Activated CD8-positive, alpha-beta T cell treated with anti-CD3 and anti-CD28 coated beads, Interleukin-2, amount 10 ng/mL, durations not matched to agents 7 days and 5 days (primary cell): ENCODE data around the gene KYAT1. TPM values are rescaled to one million over a fixed set of nuclear protein-coding genes. Genes with fewer than 3 reads are reported as not detected.

Source experiments
- ATAC-seq: fragments of 150-1000 bp; cut with Tn5 transposase; one replicate; pipeline ENCODE4 v1.10.0; 2021; ENCODE audit warnings: moderate library complexity
- CTCF ChIA-PET: fragments of 350-600 bp; sonication (Branson Sonifier 250); formaldehyde crosslinking; loops from one replicate; lab custom pipeline; 2021; ENCODE audit warnings: antibody characterized with exemption; lab: Charles Lee
- POLR2A ChIA-PET: fragments of 350-600 bp; sonication (Branson Sonifier 250); formaldehyde crosslinking; loops from one replicate; lab custom pipeline; 2021; ENCODE audit warnings: antibody characterized with exemption; lab: Charles Lee
- DNase-seq: peaks from one replicate; pipeline ENCODE4 v3.0.0-alpha.2; 2020
- H3K27ac Mint-ChIP-seq: one replicate; pipeline ENCODE4 v1.8.0; 2021; ENCODE audit warnings: mild to moderate bottlenecking, mixed read lengths
- H3K27me3 Mint-ChIP-seq: one replicate; pipeline ENCODE4 v1.8.0; 2021; ENCODE audit warnings: low read depth, mixed read lengths
- H3K36me3 Mint-ChIP-seq: one replicate; pipeline ENCODE4 v1.8.0; 2021; ENCODE audit warnings: low read depth, mixed read lengths
- H3K4me1 Mint-ChIP-seq: one replicate; pipeline ENCODE4 v1.8.0; 2021; ENCODE audit warnings: low read depth, mixed read lengths
- H3K4me3 Mint-ChIP-seq: one replicate; pipeline ENCODE4 v1.8.0; 2021; ENCODE audit warnings: mild to moderate bottlenecking, mixed read lengths
- H3K9me3 Mint-ChIP-seq: one replicate; pipeline ENCODE4 v1.8.0; 2022; ENCODE audit warnings: mixed read lengths; ENCODE audit not compliant: insufficient read depth
- total RNA-seq, 2 experiments: library from RNA; stranded (reverse); gene quantifications; one replicate each; pipeline ENCODE4 v1.2.3, GENCODE V29; 2021

The KYAT1 gene
- total RNA-seq, 2 experiments from 2014 or later, result 12.6 to 13.0 TPM

DNA sequence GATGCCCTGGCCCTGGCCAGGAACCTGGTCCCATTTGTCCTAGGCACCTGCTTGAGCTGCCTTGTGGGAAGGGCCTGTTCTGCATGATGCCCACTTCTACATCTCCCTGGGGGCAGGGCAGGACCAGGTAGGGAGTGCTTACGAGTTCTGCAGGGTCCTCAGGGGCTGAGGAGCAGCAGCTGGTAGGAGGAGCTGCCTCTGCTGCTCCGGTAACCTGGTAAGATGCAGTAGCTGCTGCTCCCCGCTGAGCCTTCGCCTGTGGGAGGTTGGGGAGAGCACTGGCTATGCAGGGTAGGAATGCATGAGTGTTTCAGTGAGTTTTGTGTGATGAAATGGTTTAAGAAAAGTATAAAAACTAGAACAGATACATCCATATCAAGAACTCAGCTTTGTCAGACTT is 13.8 kb upstream of the KYAT1 start:
- peaks cover 45% of the 10 kb centered on the region for H3K36me3 Mint-ChIP-seq
- DNase-seq (no peak), ATAC-seq (no peak)
- POLR2A ChIA-PET, result interaction anchor here (1.0 kb wide), 1 partner anchor 14 kb away, joined by 3 read pairs; the partner anchor contains the start of gene KYAT1
- peak overlapping the region; percentile 50 for H3K27ac Mint-ChIP-seq
- CTCF ChIA-PET, result interaction anchor here (1.1 kb wide), 1 partner anchor 33 kb away, joined by 3 read pairs; no protein-coding TSS in a partner anchor
- no peak overlapping the region for H3K4me3 Mint-ChIP-seq
- H3K27me3 Mint-ChIP-seq, result no peaks in the 10 kb centered on the region
- no peaks in the 10 kb centered on the region for H3K9me3 Mint-ChIP-seq
- H3K4me1 Mint-ChIP-seq, result peaks cover 73% of the 10 kb centered on the region

DNA sequence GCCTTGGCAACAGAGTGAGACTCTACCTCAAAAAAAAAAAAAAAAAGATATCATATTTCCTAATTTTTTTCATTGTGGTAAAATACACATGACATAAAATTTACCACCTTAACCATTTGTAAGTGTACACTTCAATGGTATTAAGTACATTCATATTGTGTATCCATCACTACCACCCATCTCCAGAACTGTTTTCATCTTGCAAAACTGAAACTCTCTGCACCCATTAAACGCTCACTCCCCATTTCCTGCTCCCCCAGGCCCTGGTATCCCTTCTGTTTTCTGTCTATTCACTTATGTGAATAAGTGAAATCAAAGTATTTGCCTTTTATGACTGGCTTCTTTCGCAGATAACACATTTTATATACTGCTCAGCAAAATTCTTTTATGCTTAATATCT is 13.0 kb upstream of the KYAT1 start:
- POLR2A ChIA-PET, result no interaction called here
- Mint-ChIP-seq H3K9me3 (no peaks in the 10 kb centered on the region), H3K36me3 (peaks cover 44% of the 10 kb centered on the region), H3K4me1 (peaks cover 65% of the 10 kb centered on the region), H3K27ac (peak overlapping the region; percentile 50), H3K27me3 (no peaks in the 10 kb centered on the region), H3K4me3 (no peak overlapping the region)
- CTCF ChIA-PET, result interaction anchor here (1.1 kb wide), 1 partner anchor 33 kb away, joined by 3 read pairs; no protein-coding TSS in a partner anchor
- DNase-seq (no peak), ATAC-seq (no peak)

DNA sequence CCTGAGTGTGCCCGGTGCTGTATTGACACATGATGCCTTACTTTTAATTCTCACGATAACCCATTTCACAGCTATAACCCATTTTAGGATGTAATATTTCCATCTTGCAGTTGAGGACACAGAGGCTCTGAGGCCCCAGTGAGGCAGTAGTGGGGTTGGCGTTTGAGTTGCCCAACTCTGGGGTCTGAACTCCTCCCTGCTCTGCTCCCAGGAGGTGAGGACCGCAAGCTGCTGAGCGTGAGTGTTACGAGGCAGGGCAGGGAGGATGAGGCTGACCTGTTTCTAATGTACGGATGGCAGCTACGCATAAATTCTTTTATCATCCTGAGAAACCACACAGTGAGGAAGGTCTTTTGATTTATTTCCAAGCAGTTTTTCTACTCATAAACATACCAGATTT is 11.6 kb upstream of the KYAT1 start:
- ATAC-seq, result no peak
- H3K27ac Mint-ChIP-seq, result peak overlapping the region; percentile 28
- peaks cover 60% of the 10 kb centered on the region for H3K4me1 Mint-ChIP-seq
- POLR2A ChIA-PET, result no interaction called here
- H3K9me3 Mint-ChIP-seq, result no peaks in the 10 kb centered on the region
- peaks cover 49% of the 10 kb centered on the region for H3K36me3 Mint-ChIP-seq
- CTCF ChIA-PET, result interaction anchor here (1.0 kb wide), 1 partner anchor 112 kb away, joined by 3 read pairs; no protein-coding TSS in a partner anchor
- DNase-seq, result no peak
- H3K27me3 Mint-ChIP-seq, result no peaks in the 10 kb centered on the region
- H3K4me3 Mint-ChIP-seq, result no peak overlapping the region

DNA sequence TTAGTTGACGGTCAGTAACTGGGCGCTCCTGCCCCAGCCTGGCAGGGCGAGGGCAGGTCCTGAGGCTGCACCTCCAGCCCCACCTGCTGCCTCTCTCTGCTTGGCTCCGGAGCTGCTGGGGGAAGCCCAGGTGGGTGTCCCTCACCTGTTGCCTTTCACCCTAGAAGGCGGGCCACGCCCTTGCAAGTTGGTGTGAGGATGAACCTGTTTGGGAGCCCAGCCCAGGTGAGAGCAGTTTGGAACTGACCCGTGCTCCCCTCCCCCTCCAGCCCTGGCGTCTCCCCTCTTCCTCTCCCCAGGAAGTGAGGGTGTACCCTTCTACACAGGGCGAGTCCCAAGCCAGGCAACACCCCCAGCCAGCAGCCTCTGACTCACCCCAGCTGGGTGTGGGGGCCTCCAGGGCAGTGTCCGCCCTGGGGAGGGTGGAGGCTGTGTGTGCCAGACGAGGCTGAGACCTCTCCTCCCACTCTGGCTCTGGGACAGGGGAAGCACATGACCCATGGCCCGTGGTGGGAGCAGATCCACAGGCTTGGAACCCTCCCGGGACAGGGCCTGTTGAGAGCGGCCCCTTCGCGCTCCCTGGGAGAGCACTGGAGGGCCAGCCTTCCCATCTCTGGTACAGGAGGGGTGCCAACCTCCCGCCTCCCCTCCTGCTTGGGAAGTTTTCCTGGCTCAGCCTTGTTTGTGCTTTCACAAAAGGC is 10.6 kb upstream of the KYAT1 start:
- DNase-seq, result peak; percentile 37
- H3K36me3 Mint-ChIP-seq, result peaks cover 52% of the 10 kb centered on the region
- peak; percentile 73 for ATAC-seq

DNA sequence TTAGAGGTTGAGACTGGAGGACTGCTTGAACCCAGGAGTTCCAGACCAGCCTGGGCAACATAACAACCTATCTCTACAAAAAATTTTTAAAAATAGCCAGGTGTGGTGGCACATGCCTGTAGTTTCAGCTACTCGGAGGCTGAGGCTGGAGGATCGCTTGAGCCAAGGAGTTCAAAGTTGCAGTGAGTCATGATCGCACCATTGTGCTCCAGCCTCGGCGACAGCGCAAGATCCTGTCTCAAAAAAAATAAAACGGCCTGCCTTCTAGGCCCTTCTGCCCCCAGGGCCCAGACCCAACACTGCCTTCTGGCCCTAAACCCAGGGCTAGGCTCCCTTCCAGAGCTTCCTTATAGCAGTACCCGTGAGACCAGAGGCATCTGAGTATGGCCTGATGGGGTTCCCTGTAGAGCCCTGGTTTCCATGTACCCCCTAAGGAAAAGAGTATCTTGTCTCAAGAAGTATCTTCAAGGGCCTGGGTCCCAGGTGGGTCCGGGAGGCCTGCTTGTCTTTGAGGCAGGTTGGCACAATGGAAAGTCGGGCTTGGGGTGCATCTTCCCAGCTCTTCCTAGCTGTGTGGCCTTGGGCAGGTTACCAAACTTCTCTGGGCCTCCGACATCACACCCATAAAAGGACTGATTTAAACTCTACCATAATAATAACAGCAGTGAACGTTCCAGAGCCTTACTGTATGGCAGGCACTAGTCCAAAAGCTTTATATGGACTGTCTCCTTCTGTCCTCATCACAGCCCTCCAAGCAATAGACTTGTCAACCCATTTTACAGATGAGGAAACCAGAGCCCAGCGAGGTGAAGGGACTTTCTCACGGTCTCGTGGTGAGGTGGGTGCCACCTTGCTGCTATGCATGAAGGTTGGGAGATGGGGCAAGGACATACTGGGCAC is 9.8 kb upstream of the KYAT1 start:
- peaks cover 50% of the 10 kb centered on the region for H3K36me3 Mint-ChIP-seq
- no peaks in the 10 kb centered on the region for H3K9me3 Mint-ChIP-seq
- CTCF ChIA-PET, result interaction anchor here (1.0 kb wide), 1 partner anchor 9 kb away, joined by 4 read pairs; no protein-coding TSS in a partner anchor
- POLR2A ChIA-PET, result no interaction called here
- ATAC-seq (no peak), DNase-seq (no peak)
- H3K27ac Mint-ChIP-seq, result peak overlapping the region; percentile 52
- no peak overlapping the region for H3K4me3 Mint-ChIP-seq
- peaks cover 54% of the 10 kb centered on the region for H3K4me1 Mint-ChIP-seq
- H3K27me3 Mint-ChIP-seq, result no peaks in the 10 kb centered on the region

More for the DNA sequence above, 10.6 kb upstream of the KYAT1 start:
- H3K4me1 Mint-ChIP-seq, result peaks cover 55% of the 10 kb centered on the region
- ChIA-PET CTCF (no interaction called here), POLR2A (no interaction called here)
- H3K4me3 Mint-ChIP-seq, result no peak overlapping the region
- no peaks in the 10 kb centered on the region for H3K27me3 Mint-ChIP-seq
- H3K27ac Mint-ChIP-seq, result peak overlapping the region; percentile 52
- no peaks in the 10 kb centered on the region for H3K9me3 Mint-ChIP-seq

DNA sequence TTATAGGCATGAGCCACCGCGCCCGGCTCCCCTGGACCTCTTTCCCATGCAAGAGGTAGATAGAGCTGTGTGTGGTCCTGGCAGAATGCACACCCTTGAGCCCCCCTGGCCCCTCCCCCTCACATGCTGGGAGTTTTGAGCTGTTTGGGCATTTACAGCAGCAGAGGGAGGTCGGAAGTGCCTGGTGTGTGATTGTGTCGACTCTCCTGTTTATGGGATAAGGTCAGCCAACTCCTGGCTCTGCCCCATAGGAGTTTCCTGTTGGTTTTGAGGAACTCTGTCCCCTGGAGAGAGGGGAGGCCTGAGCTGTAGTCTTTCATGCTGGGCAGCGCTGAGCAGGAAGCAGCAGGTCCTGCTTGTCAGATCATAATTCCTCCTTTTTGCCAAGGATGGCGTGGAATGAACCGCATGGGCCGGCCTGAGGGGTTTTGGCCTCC is 6.2 kb upstream of the KYAT1 start:
- no peaks in the 10 kb centered on the region for H3K9me3 Mint-ChIP-seq
- POLR2A ChIA-PET, result no interaction called here
- CTCF ChIA-PET, result no interaction called here
- peaks cover 55% of the 10 kb centered on the region for H3K36me3 Mint-ChIP-seq
- no peaks in the 10 kb centered on the region for H3K27me3 Mint-ChIP-seq
- no peak overlapping the region for H3K4me3 Mint-ChIP-seq
- ATAC-seq (no peak), DNase-seq (no peak)
- H3K4me1 Mint-ChIP-seq, result peaks cover 61% of the 10 kb centered on the region
- H3K27ac Mint-ChIP-seq, result no peak overlapping the region

DNA sequence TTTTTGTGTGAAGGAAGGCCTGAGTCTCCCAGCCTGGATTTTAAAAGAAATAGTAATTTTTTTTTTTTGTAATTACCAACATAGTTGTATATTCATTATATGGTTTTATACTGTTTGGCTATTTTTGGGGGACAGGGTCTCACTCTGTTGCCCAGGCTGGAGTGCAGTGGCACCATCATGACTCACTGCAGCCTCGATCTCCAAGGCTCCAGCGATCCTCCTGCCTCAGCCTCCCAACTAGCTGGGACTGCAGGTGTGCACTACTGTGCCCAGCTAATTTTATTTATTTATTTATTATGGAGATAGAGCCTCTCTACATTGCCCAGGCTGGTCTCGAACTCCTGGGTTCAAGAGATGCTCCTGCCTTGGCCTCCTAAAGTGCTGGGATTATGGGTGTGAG is 5.3 kb upstream of the KYAT1 start:
- DNase-seq, result no peak
- Mint-ChIP-seq H3K4me1 (peaks cover 57% of the 10 kb centered on the region), H3K36me3 (peaks cover 59% of the 10 kb centered on the region), H3K9me3 (no peaks in the 10 kb centered on the region), H3K27ac (no peak overlapping the region), H3K27me3 (no peaks in the 10 kb centered on the region), H3K4me3 (no peak overlapping the region)
- no peak for ATAC-seq
- ChIA-PET POLR2A (interaction anchor here (0.6 kb wide), 1 partner anchor 731 kb away, joined by 3 read pairs; no protein-coding TSS in a partner anchor), CTCF (interaction anchor here (1.0 kb wide), 1 partner anchor 41 kb away, joined by 3 read pairs; no protein-coding TSS in a partner anchor)

DNA sequence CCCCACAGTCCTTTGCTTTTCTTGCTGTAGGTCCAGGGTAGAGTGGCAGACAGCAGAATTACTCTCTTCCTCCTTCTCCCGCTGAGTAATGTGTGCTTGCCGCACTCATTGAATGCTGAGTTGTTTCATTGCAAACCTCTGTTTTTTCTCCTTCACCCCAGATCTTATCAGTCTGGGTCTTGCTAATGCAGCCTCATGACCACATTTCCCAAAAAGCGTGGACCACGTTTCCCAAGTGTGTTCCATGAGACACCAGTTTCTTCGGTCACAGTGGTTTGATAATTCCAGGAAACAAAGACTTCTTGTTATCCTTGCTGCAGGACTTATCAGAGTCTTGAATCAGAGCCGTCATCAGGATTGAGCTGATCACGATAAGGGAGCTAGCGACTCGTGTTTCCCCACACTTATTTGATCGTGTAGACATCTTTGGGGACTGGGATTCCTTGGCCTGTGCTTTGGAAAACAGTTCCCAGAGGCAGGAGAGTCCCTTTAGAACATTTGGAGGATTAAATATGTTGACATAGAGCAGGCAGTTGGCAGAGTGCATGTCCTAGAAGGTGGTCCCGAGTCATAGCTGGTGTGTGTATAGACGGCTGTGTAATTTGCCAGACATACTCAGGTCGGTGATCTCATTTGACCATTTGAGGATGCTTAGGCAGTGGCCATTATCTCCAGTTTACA is 4.6 kb upstream of the KYAT1 start:
- Mint-ChIP-seq H3K4me3 (no peak overlapping the region), H3K27ac (peak overlapping the region; percentile 68), H3K9me3 (no peaks in the 10 kb centered on the region), H3K27me3 (no peaks in the 10 kb centered on the region), H3K36me3 (peaks cover 56% of the 10 kb centered on the region), H3K4me1 (peaks cover 50% of the 10 kb centered on the region)
- DNase-seq (no peak), ATAC-seq (no peak)
- ChIA-PET POLR2A (no interaction called here), CTCF (interaction anchor here (1.0 kb wide), 1 partner anchor 42 kb away, joined by 3 read pairs; no protein-coding TSS in a partner anchor)

DNA sequence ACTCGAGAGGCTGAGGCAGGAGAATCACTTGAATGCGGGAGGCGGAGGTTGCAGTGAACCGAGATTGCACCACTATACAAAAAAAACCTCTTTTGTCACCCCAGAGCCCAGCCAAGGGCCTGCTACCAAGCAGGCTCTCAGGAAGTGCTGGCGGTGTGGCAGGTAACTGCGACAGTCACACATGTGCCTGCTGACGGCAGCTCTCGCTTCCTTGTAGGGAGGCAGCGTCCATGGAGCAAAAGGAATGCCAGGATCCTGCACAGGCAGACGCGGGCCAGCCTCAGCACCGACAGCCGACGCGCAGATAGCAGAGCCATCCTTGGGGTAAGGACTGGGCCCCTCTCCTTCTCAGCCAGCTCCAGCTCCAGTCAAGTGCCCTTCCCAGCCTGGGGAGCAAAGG is 4.0 kb upstream of the KYAT1 start:
- Mint-ChIP-seq H3K4me1 (peaks cover 53% of the 10 kb centered on the region), H3K27me3 (no peaks in the 10 kb centered on the region), H3K27ac (peak overlapping the region; percentile 68), H3K36me3 (peaks cover 53% of the 10 kb centered on the region), H3K9me3 (no peaks in the 10 kb centered on the region), H3K4me3 (no peak overlapping the region)
- ATAC-seq (no peak), DNase-seq (no peak)
- POLR2A ChIA-PET, result no interaction called here
- CTCF ChIA-PET, result interaction anchor here (1.0 to 1.3 kb wide), 2 partner anchors 43 kb away, joined by 3 to 5 read pairs; no protein-coding TSS in a partner anchor

DNA sequence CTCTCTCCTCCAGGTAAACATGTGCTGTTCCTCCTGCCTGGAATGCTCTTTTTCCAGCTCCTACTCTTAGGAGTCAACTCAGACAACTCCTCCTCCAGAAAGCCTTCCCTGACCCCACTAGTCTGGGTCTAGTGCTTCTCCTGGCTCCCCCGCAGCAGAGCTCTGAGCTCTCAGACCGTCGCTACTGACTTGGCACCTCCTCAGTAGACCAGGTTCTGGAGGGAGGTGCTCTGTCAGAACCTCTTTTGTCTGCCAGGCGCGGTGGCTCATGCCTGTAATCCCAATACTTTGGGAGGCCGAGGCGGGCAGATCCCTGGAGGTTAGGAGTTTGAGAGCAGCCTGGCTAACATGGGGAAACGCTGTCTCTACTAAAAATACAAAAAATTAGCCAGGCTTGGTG is 3.6 kb upstream of the KYAT1 start:
- Mint-ChIP-seq H3K27me3 (no peaks in the 10 kb centered on the region), H3K4me1 (peaks cover 57% of the 10 kb centered on the region), H3K9me3 (no peaks in the 10 kb centered on the region), H3K4me3 (no peak overlapping the region), H3K27ac (peak overlapping the region; percentile 22), H3K36me3 (peaks cover 51% of the 10 kb centered on the region)
- ChIA-PET CTCF (interaction anchor here (1.3 kb wide), 1 partner anchor 43 kb away, joined by 5 read pairs; no protein-coding TSS in a partner anchor), POLR2A (no interaction called here)
- DNase-seq, result no peak
- no peak for ATAC-seq

DNA sequence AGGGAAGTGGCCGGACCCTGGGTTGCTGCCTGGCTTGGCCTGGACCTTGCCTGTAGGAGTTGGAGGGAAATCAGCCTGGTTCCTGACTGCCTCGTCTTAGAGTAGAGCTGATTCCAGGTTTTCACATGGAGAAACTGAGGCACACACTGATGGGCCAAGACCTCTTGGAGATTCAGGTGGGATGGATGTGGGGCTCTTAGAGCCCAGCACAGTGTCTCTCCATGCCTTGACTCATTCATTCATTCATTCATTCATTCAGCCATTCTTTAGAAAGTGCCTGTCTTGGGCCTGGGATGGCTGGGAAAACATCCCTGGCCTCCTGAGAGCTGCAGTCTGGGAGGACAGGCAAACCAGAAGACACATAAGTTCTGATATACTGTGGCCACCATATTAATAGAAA is 2.4 kb upstream of the KYAT1 start:
- no peak for DNase-seq
- Mint-ChIP-seq H3K27me3 (no peaks in the 10 kb centered on the region), H3K36me3 (peaks cover 50% of the 10 kb centered on the region), H3K27ac (peak overlapping the region; percentile 30), H3K9me3 (no peaks in the 10 kb centered on the region), H3K4me1 (peaks cover 65% of the 10 kb centered on the region), H3K4me3 (peak overlapping the region; percentile 96)
- ChIA-PET CTCF (no interaction called here), POLR2A (no interaction called here)
- ATAC-seq, result no peak
